NB4 (cell line): ENCODE measurements around the gene PTPN1.
"Not testable (repeated sequence)": the region's sequence is repeated elsewhere in the genome, so short reads cannot be mapped to it uniquely, and the experiment has no call there.

Source experiments
- CTCF ChIP-seq: IDR thresholded peaks from one replicate; pipeline ENCODE4 v1.5.1; 2012; ENCODE audit warnings: low read depth, low read length
- POLR2A ChIP-seq: IDR thresholded peaks from 2 replicates; pipeline ENCODE4 v1.6.1; 2011; ENCODE audit warnings: mild to moderate bottlenecking; ENCODE audit not compliant: insufficient read length; ENCODE audit errors: extremely low read depth

- TF ChIP-seq CTCF, POLR2A: not testable (repeated sequence)
Measured at GRCh38 chr20:50569487-50569863, 59.3 kb downstream of the PTPN1 start.
